NCI-H69 (cell line): ENCODE data around the gene ZNF548.
A peak's percentile ranks its signal among the peaks of the same experiment; 100 is the strongest.
"Not testable (repeated sequence)": the region's sequence is repeated elsewhere in the genome, so short reads cannot be mapped to it uniquely, and the experiment has no call there.

ENCODE experiments used
- DNase-seq: peaks from one replicate; lab custom pipeline; 2025; lab: John Stamatoyannopoulos, UW

ZNF548 gene

DNA sequence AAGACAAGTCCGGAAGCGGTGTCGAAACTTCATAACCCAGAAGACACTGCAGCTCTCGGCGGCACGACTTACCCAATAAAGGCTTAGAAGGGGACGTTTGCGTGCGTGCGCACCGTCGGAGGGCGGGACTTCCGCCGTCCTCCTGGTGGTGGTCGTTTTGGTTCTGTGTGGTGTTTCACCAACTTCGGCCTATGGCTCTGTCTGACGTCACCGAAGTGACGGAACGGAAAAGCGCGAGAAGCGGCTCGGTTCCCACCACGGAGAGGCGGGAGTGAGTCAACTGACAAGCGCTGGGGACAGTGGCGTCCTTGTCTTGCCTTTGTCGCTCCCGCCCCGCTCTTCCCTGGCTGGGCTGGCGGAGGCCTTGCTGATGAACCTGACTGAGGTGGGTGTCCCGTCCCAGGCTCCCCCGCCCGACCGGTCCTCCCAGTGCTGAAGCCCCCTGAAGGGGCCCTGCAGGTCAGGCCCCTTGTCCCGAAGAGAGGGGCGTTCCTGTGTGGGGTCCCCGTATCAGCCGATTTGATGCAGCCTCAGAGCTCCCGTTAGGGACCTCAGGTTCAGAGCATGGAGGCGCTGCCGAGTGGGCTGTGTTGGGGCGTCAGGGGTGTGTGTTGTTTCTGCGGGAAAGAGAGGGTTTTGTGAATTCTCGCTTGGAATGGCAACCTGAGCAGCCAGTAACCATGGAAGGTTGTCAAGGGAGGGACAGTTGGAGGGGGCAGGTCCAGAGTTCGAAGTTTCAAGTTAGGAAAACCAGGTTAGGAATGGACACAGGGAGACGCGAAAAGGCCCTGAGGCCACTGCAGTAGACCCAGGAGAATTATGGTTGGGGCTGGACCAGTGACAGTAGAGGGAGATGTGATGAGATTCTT, at the start of gene ZNF548:
Gene ZNF548, plus strand, starts transcription at position 125 of the 869 bp plus-strand sequence. Its CDS starts 246 bp downstream, at position 371.
- DNase-seq, result peak; percentile 99

DNA sequence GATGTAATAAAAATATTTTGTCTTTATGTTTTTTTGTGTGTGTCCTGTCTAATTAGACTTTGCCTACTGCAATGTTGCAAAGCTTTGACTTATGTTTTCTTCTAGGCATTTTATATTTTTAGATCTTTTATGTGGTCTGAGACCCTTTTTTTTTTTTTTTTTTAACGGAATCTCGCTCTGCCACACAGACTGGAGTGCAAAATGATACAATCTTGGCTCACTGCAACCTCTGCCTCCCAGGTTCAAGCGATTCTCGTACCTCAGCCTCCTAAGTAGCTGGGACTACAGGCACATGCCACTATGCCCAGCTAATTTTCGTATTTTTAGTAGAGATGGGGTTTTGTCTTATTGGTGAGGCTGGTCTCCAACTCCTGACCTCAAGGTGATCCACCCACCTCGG, 47.1 kb upstream of the ZNF548 start:
- no peak for DNase-seq

DNA sequence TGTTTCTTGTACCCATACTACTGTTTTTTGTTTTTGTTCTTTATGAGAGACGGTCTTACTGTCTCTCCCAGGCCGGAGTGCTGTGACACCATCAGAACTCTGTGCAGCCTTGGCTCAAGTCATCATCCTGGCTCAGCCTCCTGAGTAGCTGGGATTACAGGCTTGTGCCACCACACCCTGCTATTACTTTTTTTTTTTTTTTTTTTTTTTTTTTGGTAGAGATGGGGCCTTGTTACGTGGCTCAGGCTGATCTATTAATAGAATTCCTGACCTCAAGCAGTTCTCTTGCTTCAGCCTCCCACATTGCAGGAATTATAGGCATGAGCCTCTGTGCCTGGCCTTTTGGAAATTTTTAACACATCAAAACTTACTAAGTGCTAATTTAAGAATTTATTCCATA, 41.5 kb upstream of the ZNF548 start:
- no peak for DNase-seq

- peak; percentile 98 for DNase-seq
Measured at GRCh38 chr19:57350877-57351805, 38.5 kb upstream of the ZNF548 start, which contains the start of gene ZNF304. TSS of gene ZNF304 (plus strand) at chr19:57351271. CDS start at chr19:57351665, 394 bp downstream.

DNA sequence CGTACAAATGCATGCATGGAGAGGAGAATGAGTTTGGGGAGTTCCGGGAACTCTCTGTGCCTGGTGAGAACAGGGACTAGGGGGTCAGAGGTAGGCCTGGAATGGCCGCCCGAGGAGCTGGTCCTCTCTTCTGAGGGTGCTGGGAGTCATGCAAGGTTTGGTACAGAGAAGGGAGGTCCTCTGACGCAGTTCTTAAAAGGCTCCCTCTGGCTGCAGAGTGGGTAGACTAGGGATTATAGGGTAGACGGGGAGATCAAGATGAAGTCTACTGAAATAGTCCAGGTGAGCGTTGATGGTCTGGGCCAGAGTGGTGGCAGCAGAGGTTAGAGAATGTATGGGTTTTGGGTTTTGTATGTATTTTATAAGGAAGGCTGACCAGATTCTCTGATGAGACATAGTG, 37.8 kb upstream of the ZNF548 start:
- peak; percentile 25 for DNase-seq

DNA sequence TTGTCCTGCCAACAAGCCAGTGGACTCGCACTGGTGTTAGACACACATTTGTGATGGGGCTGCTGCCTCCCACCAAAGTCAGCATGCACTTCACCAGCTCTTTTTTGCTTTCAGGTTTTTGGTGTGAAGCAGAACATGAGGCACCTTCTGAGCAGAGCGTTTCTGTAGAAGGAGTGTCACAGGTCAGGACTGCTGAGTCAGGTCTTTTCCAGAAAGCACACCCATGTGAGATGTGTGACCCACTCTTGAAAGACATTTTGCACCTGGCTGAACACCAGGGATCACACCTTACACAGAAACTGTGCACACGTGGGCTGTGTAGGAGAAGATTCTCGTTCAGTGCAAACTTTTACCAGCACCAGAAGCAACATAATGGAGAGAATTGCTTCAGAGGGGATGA, 33.7 kb upstream of the ZNF548 start:
- no peak for DNase-seq

DNA sequence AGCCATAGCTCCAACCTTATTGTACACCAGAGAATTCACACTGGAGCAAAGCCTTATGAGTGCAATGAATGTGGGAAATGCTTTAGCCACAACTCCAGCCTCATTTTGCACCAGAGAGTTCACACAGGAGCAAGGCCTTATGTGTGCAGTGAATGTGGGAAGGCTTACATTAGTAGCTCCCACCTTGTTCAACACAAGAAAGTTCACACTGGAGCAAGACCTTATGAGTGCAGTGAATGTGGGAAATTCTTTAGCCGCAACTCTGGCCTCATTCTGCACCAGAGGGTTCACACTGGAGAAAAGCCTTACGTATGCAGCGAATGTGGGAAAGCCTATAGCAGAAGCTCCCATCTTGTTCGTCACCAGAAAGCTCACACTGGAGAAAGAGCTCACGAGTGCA, 32.2 kb upstream of the ZNF548 start:
- DNase-seq, result no peak

DNA sequence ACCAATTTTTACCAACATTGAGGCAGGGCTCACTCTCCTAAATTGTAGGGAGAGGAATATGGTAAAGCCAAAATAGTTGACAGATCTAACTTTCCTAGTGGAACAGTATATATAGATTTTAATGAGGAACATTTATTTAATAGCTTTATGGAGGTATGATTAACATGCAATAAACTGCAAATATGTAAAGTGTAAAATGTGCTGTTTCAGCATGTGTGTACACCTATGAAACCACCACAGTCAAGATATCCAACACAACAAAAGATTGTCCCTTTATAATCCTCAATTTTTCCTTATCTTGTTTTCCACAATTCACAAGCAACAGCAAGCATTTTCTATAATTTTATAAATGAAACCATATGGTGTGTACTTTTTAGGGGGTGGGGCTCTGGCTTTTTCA, 30.4 kb upstream of the ZNF548 start:
- DNase-seq, result no peak

GRCh38 chr19:57362419-57362818, 27.2 kb upstream of the ZNF548 start:
- no peak for DNase-seq

- peak; percentile 100 for DNase-seq
Measured at GRCh38 chr19:57362997-57363687, 26.5 kb upstream of the ZNF548 start, which contains the start of the genes TRAPPC2B and ZNF547. TSS of gene TRAPPC2B (plus strand) at chr19:57363551. CDS start at chr19:57364834, 1,283 bp downstream. TSS of gene ZNF547 (plus strand) at chr19:57363551. CDS start at chr19:57368556, 5,005 bp downstream.

DNA sequence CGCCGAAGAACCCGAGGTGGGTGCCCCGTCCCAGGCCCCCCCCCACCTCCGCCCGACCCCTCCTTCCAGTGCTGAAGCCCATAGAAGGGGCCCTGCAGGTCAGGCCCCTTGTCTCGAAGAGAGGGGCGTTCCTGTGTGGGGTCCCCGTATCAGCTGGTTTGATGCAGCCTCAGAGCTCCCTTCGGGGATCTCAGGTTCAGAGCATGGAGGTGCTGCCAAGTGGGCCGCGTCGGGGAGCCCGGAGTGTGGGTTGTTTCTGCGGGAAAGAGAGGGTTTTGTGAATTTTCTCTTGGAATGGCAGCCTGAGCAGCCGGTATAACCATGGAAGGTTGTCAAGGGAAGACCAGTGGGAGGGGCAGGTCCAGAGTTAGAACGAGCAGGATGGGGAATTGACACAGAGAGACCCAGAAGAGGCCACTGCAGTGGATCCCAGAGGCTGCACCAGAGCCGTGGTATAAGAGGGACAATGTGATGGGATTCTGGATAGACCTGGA, 25.9 kb upstream of the ZNF548 start:
- DNase-seq, result peak; percentile 43

- no peak for DNase-seq
Measured at GRCh38 chr19:57366776-57367175, 22.9 kb upstream of the ZNF548 start.

- DNase-seq, result no peak
Measured at GRCh38 chr19:57374179-57374578, 15.5 kb upstream of the ZNF548 start.

GRCh38 chr19:57374647-57375046, 15.0 kb upstream of the ZNF548 start:
- DNase-seq, result not testable (repeated sequence)

DNA sequence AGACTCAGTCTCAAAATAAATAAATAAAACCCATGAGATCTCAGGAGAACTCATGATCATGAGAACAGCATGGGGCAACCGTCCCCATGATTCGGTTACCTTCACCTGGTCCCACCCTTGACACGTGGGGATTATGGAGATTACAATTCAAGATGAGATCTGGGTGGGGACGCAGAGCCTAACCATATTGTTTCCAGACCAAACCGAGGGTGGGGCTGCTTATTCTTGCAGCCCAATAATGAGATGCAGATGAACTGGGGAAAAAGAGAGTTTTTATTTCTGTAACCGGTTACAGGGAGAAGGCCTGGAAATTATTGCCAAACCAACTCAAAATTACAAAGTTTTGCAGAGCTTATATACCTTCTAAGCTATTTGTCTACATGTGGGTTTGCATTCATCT, 13.5 kb upstream of the ZNF548 start:
- DNase-seq, result no peak

GRCh38 chr19:57377498-57378146, 12.0 kb upstream of the ZNF548 start:
- no peak for DNase-seq

DNA sequence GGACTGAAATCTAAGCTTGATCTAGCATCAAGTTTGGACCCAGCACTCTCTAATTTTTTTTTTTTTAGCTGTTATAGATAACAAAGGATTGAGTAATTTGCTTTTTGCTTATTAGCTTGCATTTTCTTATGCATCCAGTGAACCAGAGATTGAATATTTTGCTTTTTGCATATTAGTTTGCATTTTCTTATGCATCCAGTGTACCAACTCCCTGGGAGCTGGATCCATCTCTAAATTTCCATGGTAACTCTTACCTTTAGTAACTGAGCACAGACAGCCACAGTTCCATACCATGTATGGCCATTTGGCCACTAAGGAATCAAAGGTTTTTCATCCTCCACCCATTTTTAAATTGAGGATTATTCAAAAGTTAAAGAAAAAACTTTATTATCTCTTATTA, 8.7 kb upstream of the ZNF548 start:
- DNase-seq, result no peak

DNA sequence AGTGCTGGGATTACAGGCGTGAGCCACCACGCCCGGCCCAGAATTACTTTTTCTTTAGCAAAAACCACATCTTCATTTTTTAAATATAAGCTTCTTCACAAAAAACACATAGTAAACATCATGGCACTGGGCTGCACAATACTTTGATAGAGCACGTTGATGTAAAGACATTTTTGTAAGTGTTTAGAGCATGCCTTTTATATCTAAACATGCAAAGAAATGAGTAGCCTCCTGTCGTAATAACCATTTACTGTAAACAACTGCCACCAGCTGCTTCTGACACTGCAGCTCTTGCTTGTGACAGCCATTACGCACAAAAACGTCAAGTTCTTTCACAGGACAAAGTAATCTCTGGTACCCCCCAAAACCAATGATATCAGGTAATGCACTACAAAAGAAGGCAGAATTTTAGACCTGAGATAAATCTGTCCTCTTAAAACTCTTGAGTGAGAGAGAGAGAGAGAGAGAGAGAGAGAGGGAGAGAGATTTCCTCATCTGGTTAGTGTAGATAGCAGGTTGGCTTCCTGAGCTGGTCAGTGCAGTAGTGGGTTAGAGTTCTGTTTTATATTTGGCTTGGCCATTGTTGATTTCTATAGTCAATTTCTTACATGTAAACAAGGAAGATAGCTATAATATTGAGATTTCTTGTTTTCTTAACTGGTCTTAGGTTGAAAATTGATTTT, 6.7 kb upstream of the ZNF548 start:
- no peak for DNase-seq

- DNase-seq, result peak; percentile 28
Measured at GRCh38 chr19:57389194-57389729, 392 bp upstream of the ZNF548 start.

DNA sequence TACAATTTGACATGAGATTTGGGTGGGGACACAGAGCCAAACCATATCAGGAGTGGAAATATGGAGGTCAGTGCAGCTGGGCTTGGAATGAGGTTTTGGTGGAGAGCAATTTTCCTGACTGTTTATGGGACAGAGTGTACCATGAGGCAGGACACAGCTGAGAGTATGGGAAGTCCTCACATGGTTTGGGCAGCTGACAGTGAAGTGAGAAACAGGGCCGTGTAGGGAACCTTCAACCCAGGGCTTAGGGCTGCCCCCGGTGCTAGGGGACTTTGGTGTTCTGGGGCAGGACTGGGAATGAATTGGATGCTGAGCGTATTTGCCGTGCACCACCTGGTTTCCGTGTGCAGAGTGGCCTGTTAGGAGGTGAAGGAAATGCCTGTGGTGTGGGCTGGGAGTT, 6.1 kb downstream of the ZNF548 start:
- DNase-seq, result no peak
